ENCODE data around the gene LLPH.

The LLPH gene

GRCh38 chr12:66082744-66083143 lies 47.8 kb downstream of the LLPH start:
- no peaks in the 10 kb centered on the region for H3K4me1 ChIP-seq (ENCODE audit: control insufficient read depth, insufficient read depth, low read length)

GRCh38 chr12:66080791-66081190 lies 49.8 kb downstream of the LLPH start:
- no peak overlapping the region for H3K9ac ChIP-seq (ENCODE audit: low read length)
- H3K36me3 ChIP-seq (ENCODE audit: control insufficient read depth, insufficient read depth, low read length) = no peaks in the 10 kb centered on the region
- H3K9me3 ChIP-seq (ENCODE audit: control insufficient read depth, low read length) = no peaks in the 10 kb centered on the region
- no peaks in the 10 kb centered on the region for H3K4me1 ChIP-seq (ENCODE audit: control insufficient read depth, insufficient read depth, low read length)
- peaks cover 3% of the 10 kb centered on the region for H3K27me3 ChIP-seq (ENCODE audit: control insufficient read depth, insufficient read depth, low read length)
- H3K4me3 ChIP-seq (ENCODE audit: low read length) = no peak overlapping the region

More at GRCh38 chr12:66082744-66083143, 47.8 kb downstream of the LLPH start:
- H3K9me3 ChIP-seq (ENCODE audit: control insufficient read depth, low read length) = no peaks in the 10 kb centered on the region
- H3K36me3 ChIP-seq (ENCODE audit: control insufficient read depth, insufficient read depth, low read length) = no peaks in the 10 kb centered on the region
- H3K4me3 ChIP-seq (ENCODE audit: low read length) = no peak overlapping the region
- H3K9ac ChIP-seq (ENCODE audit: low read length) = no peak overlapping the region
- H3K27me3 ChIP-seq (ENCODE audit: control insufficient read depth, insufficient read depth, low read length) = no peaks in the 10 kb centered on the region

GRCh38 chr12:66077542-66077941 lies 53.0 kb downstream of the LLPH start:
- H3K9me3 ChIP-seq (ENCODE audit: control insufficient read depth, low read length) = no peaks in the 10 kb centered on the region
- no peaks in the 10 kb centered on the region for H3K36me3 ChIP-seq (ENCODE audit: control insufficient read depth, insufficient read depth, low read length)
- no peak overlapping the region for H3K4me3 ChIP-seq (ENCODE audit: low read length)
- peaks cover 3% of the 10 kb centered on the region for H3K27me3 ChIP-seq (ENCODE audit: control insufficient read depth, insufficient read depth, low read length)
- no peaks in the 10 kb centered on the region for H3K4me1 ChIP-seq (ENCODE audit: control insufficient read depth, insufficient read depth, low read length)
- no peak overlapping the region for H3K9ac ChIP-seq (ENCODE audit: low read length)

GRCh38 chr12:66074561-66074960 lies 56.0 kb downstream of the LLPH start:
- H3K9me3 ChIP-seq (ENCODE audit: control insufficient read depth, low read length) = no peaks in the 10 kb centered on the region
- no peaks in the 10 kb centered on the region for H3K4me1 ChIP-seq (ENCODE audit: control insufficient read depth, insufficient read depth, low read length)
- no peak overlapping the region for H3K4me3 ChIP-seq (ENCODE audit: low read length)
- H3K36me3 ChIP-seq (ENCODE audit: control insufficient read depth, insufficient read depth, low read length) = no peaks in the 10 kb centered on the region
- peaks cover 3% of the 10 kb centered on the region for H3K27me3 ChIP-seq (ENCODE audit: control insufficient read depth, insufficient read depth, low read length)
- no peak overlapping the region for H3K9ac ChIP-seq (ENCODE audit: low read length)

DNA sequence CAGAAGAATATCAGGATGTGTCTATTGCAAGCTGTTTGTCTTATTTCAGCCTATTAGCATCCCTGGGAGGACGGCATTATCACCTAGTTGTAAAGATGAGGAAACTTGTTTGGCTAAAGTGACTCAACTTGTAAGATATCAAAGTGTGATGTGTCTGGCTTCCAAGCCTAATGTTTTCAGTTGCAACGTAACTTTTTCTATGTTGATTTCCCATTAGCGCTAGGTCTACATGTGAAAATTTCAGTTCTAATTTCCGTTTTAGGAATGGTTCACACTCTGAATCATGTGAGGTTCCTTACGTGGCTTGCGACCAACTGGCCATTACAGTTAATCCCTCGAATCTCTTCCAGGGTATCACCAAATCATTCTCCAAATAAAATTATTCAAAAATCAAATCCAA lies 58.0 kb downstream of the LLPH start:
- Histone ChIP-seq H3K36me3 (ENCODE audit: control insufficient read depth, insufficient read depth, low read length) (no peaks in the 10 kb centered on the region), H3K4me1 (ENCODE audit: control insufficient read depth, insufficient read depth, low read length) (no peaks in the 10 kb centered on the region), H3K27me3 (ENCODE audit: control insufficient read depth, insufficient read depth, low read length) (peaks cover 3% of the 10 kb centered on the region), H3K9ac (ENCODE audit: low read length) (no peak overlapping the region), H3K4me3 (ENCODE audit: low read length) (no peak overlapping the region), H3K9me3 (ENCODE audit: control insufficient read depth, low read length) (no peaks in the 10 kb centered on the region)

DNA sequence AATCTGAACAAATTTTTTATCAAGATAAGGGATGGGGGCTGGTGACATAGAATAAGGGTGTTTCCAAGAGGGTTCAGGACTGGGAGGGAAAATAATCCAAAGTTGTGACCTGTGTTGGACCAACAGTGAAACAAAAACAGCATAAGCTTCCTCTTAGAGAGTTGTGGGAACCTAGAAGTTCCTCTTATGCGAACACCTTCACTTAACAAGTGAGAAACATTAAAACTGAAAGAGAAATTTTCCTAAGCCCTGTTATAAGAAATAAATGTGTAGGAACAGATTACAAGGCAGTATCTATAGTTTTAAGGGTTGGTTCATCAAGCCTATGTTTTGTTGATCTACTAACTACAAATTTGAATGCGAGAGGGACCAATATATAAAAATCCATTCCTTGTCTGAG lies 58.4 kb downstream of the LLPH start:
- Histone ChIP-seq H3K9ac (ENCODE audit: low read length) (no peak overlapping the region), H3K27me3 (ENCODE audit: control insufficient read depth, insufficient read depth, low read length) (peaks cover 3% of the 10 kb centered on the region), H3K36me3 (ENCODE audit: control insufficient read depth, insufficient read depth, low read length) (no peaks in the 10 kb centered on the region), H3K9me3 (ENCODE audit: control insufficient read depth, low read length) (no peaks in the 10 kb centered on the region), H3K4me3 (ENCODE audit: low read length) (no peak overlapping the region), H3K4me1 (ENCODE audit: control insufficient read depth, insufficient read depth, low read length) (no peaks in the 10 kb centered on the region)

- Histone ChIP-seq H3K4me1 (ENCODE audit: control insufficient read depth, insufficient read depth, low read length) (no peaks in the 10 kb centered on the region), H3K9ac (ENCODE audit: low read length) (no peak overlapping the region), H3K9me3 (ENCODE audit: control insufficient read depth, low read length) (no peaks in the 10 kb centered on the region), H3K4me3 (ENCODE audit: low read length) (no peak overlapping the region), H3K27me3 (ENCODE audit: control insufficient read depth, insufficient read depth, low read length) (peaks cover 3% of the 10 kb centered on the region), H3K36me3 (ENCODE audit: control insufficient read depth, insufficient read depth, low read length) (no peaks in the 10 kb centered on the region)
Measured at GRCh38 chr12:66071549-66071948, 59.0 kb downstream of the LLPH start.

DNA sequence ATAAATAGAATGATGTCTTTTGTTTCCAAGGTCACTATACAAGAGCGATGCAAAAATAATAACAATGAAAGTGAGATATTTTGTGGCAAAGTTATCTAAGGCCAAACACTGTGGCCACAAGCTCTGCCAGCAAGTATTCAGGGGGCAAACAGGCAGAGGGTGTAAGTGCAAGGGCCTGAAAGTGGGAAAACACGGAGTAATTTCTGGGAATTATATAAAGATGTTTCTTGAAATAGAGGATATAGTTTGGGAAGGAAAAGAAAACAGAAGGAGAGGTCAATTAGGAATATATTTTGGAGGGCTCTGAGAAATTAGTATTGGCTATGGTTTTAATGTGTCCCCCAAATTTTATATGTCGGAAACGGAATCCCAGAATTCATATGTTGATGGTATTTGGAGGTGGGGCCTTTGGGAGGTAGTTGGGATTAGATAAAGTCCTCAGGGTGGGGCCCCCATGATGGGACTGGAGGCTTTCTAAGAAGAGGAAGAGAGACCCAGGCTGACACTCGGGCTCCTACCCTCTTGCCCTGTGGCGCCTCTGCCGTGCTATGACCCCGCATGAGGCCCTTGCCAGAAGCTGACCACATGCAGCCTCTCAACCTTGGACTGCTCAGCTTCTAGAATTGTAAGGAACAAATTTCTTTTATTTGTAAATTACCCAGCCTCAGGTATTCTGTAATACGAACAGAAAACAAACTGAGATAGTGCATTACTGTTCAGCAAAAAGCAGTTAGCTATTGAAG lies 60.0 kb downstream of the LLPH start:
- Histone ChIP-seq H3K27me3 (ENCODE audit: control insufficient read depth, insufficient read depth, low read length) (peaks cover 3% of the 10 kb centered on the region), H3K9ac (ENCODE audit: low read length) (no peak overlapping the region), H3K9me3 (ENCODE audit: control insufficient read depth, low read length) (no peaks in the 10 kb centered on the region), H3K36me3 (ENCODE audit: control insufficient read depth, insufficient read depth, low read length) (no peaks in the 10 kb centered on the region), H3K4me1 (ENCODE audit: control insufficient read depth, insufficient read depth, low read length) (no peaks in the 10 kb centered on the region), H3K4me3 (ENCODE audit: low read length) (no peak overlapping the region)

DNA sequence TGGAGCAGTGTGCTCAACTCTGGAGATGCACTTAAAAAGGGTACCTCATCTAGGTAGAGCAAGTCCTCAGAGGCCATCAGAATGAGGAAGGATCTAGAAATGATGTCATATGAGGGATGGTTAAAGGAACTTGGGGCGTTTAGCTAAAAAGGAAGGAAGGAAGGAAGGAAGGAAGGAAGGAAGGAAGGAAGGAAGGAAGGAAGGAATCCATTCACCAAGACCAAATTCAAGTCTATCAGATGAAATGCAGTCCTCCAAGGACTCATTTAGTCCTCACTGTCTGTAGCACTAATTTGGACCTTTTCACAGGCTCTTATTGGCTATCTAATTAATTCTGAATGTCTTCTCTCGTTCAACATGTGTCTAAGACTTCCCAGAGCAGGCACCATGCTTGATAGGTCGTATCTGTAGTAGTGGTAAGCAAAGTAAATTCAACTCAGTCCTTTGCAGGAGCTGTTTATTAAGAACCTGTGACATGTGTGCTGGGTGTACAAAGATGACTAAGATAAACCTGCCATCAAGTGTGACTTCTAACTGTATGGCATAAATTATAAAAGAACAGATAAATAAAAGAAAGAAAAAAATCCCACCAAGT lies 63.5 kb downstream of the LLPH start:
- H3K36me3 ChIP-seq (ENCODE audit: control insufficient read depth, insufficient read depth, low read length) = no peaks in the 10 kb centered on the region
- H3K4me1 ChIP-seq (ENCODE audit: control insufficient read depth, insufficient read depth, low read length) = no peaks in the 10 kb centered on the region
- no peaks in the 10 kb centered on the region for H3K9me3 ChIP-seq (ENCODE audit: control insufficient read depth, low read length)
- peaks cover 7% of the 10 kb centered on the region for H3K27me3 ChIP-seq (ENCODE audit: control insufficient read depth, insufficient read depth, low read length)
- H3K9ac ChIP-seq (ENCODE audit: low read length) = no peak overlapping the region
- H3K4me3 ChIP-seq (ENCODE audit: low read length) = no peak overlapping the region
